ENCODE results near the gene EIF1. TPM values are rescaled to one million over a fixed set of nuclear protein-coding genes. Genes with fewer than 3 reads are reported as not detected.

The EIF1 gene
- total and polyA plus RNA-seq, 2 of the 8 experiments (the other 6 are each of a cell fraction or from before 2014, with no cell fraction given): 175 to 539 TPM

- peak; percentile 29 for TF ChIP-seq CHD7 (IDR thresholded peaks at IDR 0.05; ENCODE audit: insufficient replicate concordance, low read length)
- peak; percentile 63; the same call in 1 of the 2 replicates for TF ChIP-seq YY1 (IDR thresholded peaks at IDR 0.05; ENCODE audit: low read depth, low read length)
- peak in 1 of 2 experiments; percentile 19; a peak in 1 of 4 replicates for TF ChIP-seq SIN3A (conservative IDR thresholded peaks at IDR 0.05 in 1 of 2, IDR thresholded peaks at IDR 0.05 in 1 of 2; ENCODE audit: low read depth in 1 of 2, low read length in 2 of 2)
- no peak for TF ChIP-seq RXRA (IDR thresholded peaks at IDR 0.05; ENCODE audit: insufficient read depth, low read depth, low read length)
- peak; percentile 49 for TF ChIP-seq JUN (IDR thresholded peaks at IDR 0.05; ENCODE audit: low read depth, low read length)
- TF ChIP-seq JUND (IDR thresholded peaks at IDR 0.05; ENCODE audit: low read length): peak; percentile 80
- peak; percentile 85 for TF ChIP-seq GABPA (IDR thresholded peaks at IDR 0.05; ENCODE audit: borderline replicate concordance, insufficient read depth, low read length)
- TF ChIP-seq KDM5A (IDR thresholded peaks at IDR 0.05; ENCODE audit: low read length): no peak
- TF ChIP-seq SAP30 (IDR thresholded peaks at IDR 0.05; ENCODE audit: insufficient read depth, insufficient replicate concordance, low read length): peak; percentile 8
These were observed at the start of gene EIF1 (continued) for GRCh38 chr17:41688641-41689496.
